IMR-90 (cell line): Measurements from ENCODE around the gene ST3GAL3.

Source experiments
- BHLHE40 ChIP-seq: fragments of 150-350 bp; IDR thresholded peaks from 2 replicates; pipeline ENCODE4 v1.6.1; 2016; ENCODE audit warnings: mild to moderate bottlenecking, low read depth, low read length
- CHD1 ChIP-seq: IDR thresholded peaks from 2 replicates; pipeline ENCODE4 v1.6.1; 2012; ENCODE audit warnings: low read depth, low read length, improper control_type of control experiment
- CTCF ChIP-seq: conservative IDR thresholded peaks from 2 replicates; pipeline ENCODE4 v1.5.1; 2012; ENCODE audit warnings: mild to moderate bottlenecking, low read depth, low read length, improper control_type of control experiment
- FOS ChIP-seq: fragments of 150-350 bp; IDR thresholded peaks from 2 replicates; pipeline ENCODE4 v1.6.1; 2016; ENCODE audit warnings: low read depth, low read length
- MAFK ChIP-seq: IDR thresholded peaks from 2 replicates; pipeline ENCODE4 v1.6.1; 2012; ENCODE audit warnings: low read depth, low read length, improper control_type of control experiment
- MAZ ChIP-seq: IDR thresholded peaks from 2 replicates; pipeline ENCODE4 v1.6.1; 2012; ENCODE audit warnings: low read depth, mild to moderate bottlenecking, low read length, improper control_type of control experiment, moderate library complexity, borderline replicate concordance
- MXI1 ChIP-seq: IDR thresholded peaks from 2 replicates; pipeline ENCODE4 v1.6.1; 2012; ENCODE audit warnings: low read depth, mild to moderate bottlenecking, low read length, moderate library complexity, borderline replicate concordance
- POLR2A ChIP-seq: IDR thresholded peaks from 2 replicates; pipeline ENCODE4 v1.6.1; 2012; ENCODE audit warnings: mild to moderate bottlenecking, low read depth, low read length
- RAD21 ChIP-seq: IDR thresholded peaks from 2 replicates; pipeline ENCODE4 v1.6.1; 2012; ENCODE audit warnings: low read length, improper control_type of control experiment
- RFX5 ChIP-seq: IDR thresholded peaks from 2 replicates; pipeline ENCODE4 v1.8.0; 2012; ENCODE audit warnings: low read depth, mild to moderate bottlenecking, low read length, moderate library complexity
- SMC3 ChIP-seq: fragments of 150-350 bp; IDR thresholded peaks from 2 replicates; pipeline ENCODE4 v1.6.1; 2016; ENCODE audit warnings: low read depth, mild to moderate bottlenecking, antibody characterized with exemption, low read length, moderate library complexity
- USF2 ChIP-seq: fragments of 150-350 bp; IDR thresholded peaks from 2 replicates; pipeline ENCODE4 v1.6.1; 2017; ENCODE audit warnings: mild to moderate bottlenecking, antibody characterized with exemption, low read length, low read depth

- TF ChIP-seq POLR2A (no peak), SMC3 (no peak), FOS (no peak), CTCF (no peak), RAD21 (no peak), CHD1 (no peak), MAFK (no peak), USF2 (no peak), MAZ (no peak), MXI1 (no peak), BHLHE40 (no peak), RFX5 (no peak)
Observed at GRCh38 chr1:43806183-43806582, 98.8 kb downstream of the ST3GAL3 start.
